Stimulated activated CD8-positive, alpha-beta memory T cell treated with anti-CD3 and anti-CD28 coated beads, Interleukin-12 subunit alpha, Interleukin-12 subunit beta, amount 100 ng/mL, for 24 hours (primary cell): ENCODE measurements around the gene TLR4.

ENCODE experiments used
- DNase-seq: peaks from one replicate; pipeline ENCODE4 v3.0.0-alpha.2; 2020; ENCODE audit errors: extremely low read depth

TLR4 gene

DNA sequence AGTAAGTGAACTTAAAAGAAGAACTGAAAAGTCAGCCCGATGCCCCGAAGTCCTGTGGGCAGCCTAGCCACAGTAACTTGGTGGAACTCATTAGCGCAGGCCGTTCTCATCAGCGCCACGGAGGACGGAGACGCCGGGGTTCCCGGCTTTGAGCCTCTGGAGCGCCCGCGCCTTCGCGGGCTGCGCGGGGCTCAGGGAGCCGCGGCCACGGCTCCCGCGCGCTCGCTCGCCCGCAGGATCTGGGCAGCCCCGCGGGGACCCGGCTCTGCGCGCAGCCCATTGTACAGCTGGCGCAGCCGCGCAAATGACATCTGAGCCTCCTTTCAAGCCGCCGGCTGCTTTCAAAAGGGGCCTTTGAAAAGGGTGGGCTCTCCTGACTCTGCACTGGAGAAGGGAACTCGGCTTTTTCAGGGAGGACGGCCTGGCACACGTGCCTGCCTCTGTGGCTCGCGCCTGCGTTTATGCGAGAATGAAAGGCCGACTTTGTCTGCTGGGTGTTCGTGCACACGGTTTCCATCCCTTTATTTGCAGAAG lies 40.7 kb downstream of the TLR4 start:
- no peak for DNase-seq

DNA sequence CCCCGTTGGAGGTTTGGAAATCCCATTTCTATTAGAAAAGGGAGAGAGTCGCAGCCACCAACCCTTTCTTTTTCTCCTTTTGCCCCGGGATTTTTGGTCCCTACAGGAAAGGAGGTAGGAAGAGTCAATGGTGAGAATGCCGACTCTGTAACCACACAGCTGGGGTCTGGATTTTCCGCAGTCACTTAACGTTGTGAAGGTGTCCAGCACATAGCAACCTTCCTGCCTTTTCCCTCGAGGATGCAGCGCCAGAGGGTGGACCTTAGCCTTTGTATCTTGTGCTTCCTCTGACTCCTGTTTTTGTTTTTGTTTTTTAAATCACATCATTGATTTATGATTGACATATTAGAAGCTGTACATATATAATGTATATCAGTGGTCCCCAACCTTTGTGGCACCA lies 41.4 kb downstream of the TLR4 start:
- no peak for DNase-seq

GRCh38 chr9:117746263-117746662 lies 42.1 kb downstream of the TLR4 start:
- DNase-seq, result no peak

- DNase-seq, result no peak
Measured at GRCh38 chr9:117747386-117747970, 43.3 kb downstream of the TLR4 start.

- DNase-seq, result no peak
Measured at GRCh38 chr9:117750401-117750800, 46.2 kb downstream of the TLR4 start.

GRCh38 chr9:117752894-117753293 lies 48.7 kb downstream of the TLR4 start:
- DNase-seq, result no peak

GRCh38 chr9:117757561-117758190 lies 53.5 kb downstream of the TLR4 start:
- DNase-seq, result no peak

DNA sequence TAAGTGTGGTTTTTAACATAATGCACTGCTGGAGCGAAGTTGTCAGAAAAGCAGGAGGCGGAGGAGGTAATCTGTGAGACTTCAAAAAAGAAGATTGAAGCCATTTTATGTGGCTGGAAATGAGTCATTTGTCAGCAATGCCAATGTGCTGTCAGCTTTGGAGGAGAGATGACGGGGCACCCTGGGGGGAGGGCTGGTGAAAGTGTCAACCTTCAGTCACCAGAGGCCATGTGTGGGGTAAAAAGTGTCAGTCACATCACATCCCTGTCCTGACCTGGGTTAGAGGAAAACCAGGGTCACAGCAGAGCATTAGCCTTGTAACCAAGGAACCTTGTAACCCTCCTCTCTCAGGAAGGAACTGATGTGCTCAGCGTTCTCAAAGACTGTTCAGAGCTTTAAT lies 59.1 kb downstream of the TLR4 start:
- DNase-seq, result no peak

- DNase-seq, result no peak
Measured at GRCh38 chr9:117768750-117769395, 64.7 kb downstream of the TLR4 start.

GRCh38 chr9:117771136-117771535 lies 66.9 kb downstream of the TLR4 start:
- DNase-seq, result no peak

GRCh38 chr9:117772960-117773359 lies 68.8 kb downstream of the TLR4 start:
- no peak for DNase-seq
